ENCODE measurements around the gene CREB1. TPM values are rescaled to one million over a fixed set of nuclear protein-coding genes. Genes with fewer than 3 reads are reported as not detected.

CREB1 gene
- total and polyA plus RNA-seq, 2 donors (not counting 1 experiment from before 2014, with no cell fraction given), result 37.7 to 47.4 TPM

GRCh38 chr2:207599636-207600035 lies 69.9 kb downstream of the CREB1 start:
- TF ChIP-seq EZH2 (IDR thresholded peaks at IDR 0.05; ENCODE audit: low read length, missing control alignments), result no peak
- TF ChIP-seq CTCF (conservative IDR thresholded peaks at IDR 0.05 in 1 of 2, IDR thresholded peaks at IDR 0.05 in 1 of 2; ENCODE audit: low read depth in 1 of 2, low read length in 2 of 2), result no peak
- no peaks in the 10 kb centered on the region for H3K4me1 ChIP-seq (ENCODE audit: control insufficient read depth, extremely low read depth, insufficient read depth, low read length)
- DNase-seq (ENCODE audit: low read depth in 2 of 2), result no peak
- H3K27me3 ChIP-seq (ENCODE audit: control insufficient read depth, insufficient read depth, low read length), result no peaks in the 10 kb centered on the region
- no peak overlapping the region for H3K27ac ChIP-seq (ENCODE audit: insufficient read depth, low read length)
- H3K79me2 ChIP-seq (ENCODE audit: control insufficient read depth, insufficient read depth, low read length), result no peaks in the 10 kb centered on the region
- no peaks in the 10 kb centered on the region for H3K9me3 ChIP-seq (ENCODE audit: control insufficient read depth, insufficient read depth, low read depth, low read length)
- no peak overlapping the region for H3K4me2 ChIP-seq (ENCODE audit: extremely low read depth, insufficient read depth, low read length)
- H3K4me3 ChIP-seq (replicated peaks in 1 of 4; ENCODE audit: control extremely low read depth in 1 of 4, insufficient read depth in 1 of 4, low read depth in 3 of 4, low read length in 4 of 4), result no peak overlapping the region
- no peaks in the 10 kb centered on the region for H3K36me3 ChIP-seq (ENCODE audit: control insufficient read depth, insufficient read depth, low read length)
- H4K20me1 ChIP-seq (ENCODE audit: control insufficient read depth, extremely low read depth, insufficient read depth, low read length), result no peaks in the 10 kb centered on the region
- no peak overlapping the region for H3K9ac ChIP-seq (ENCODE audit: insufficient read depth, low read length)
- no peak overlapping the region for H2AFZ ChIP-seq (ENCODE audit: low read length)

GRCh38 chr2:207600231-207600630 lies 70.5 kb downstream of the CREB1 start:
- Histone ChIP-seq H3K9ac (ENCODE audit: insufficient read depth, low read length) (no peak overlapping the region), H3K9me3 (ENCODE audit: control insufficient read depth, insufficient read depth, low read depth, low read length) (no peaks in the 10 kb centered on the region), H3K27ac (ENCODE audit: insufficient read depth, low read length) (no peak overlapping the region), H3K79me2 (ENCODE audit: control insufficient read depth, insufficient read depth, low read length) (no peaks in the 10 kb centered on the region), H2AFZ (ENCODE audit: low read length) (no peak overlapping the region), H4K20me1 (ENCODE audit: control insufficient read depth, extremely low read depth, insufficient read depth, low read length) (no peaks in the 10 kb centered on the region), H3K36me3 (ENCODE audit: control insufficient read depth, insufficient read depth, low read length) (no peaks in the 10 kb centered on the region), H3K4me1 (ENCODE audit: control insufficient read depth, extremely low read depth, insufficient read depth, low read length) (no peaks in the 10 kb centered on the region), H3K4me2 (ENCODE audit: extremely low read depth, insufficient read depth, low read length) (no peak overlapping the region), H3K4me3 (replicated peaks in 1 of 4; ENCODE audit: control extremely low read depth in 1 of 4, insufficient read depth in 1 of 4, low read depth in 3 of 4, low read length in 4 of 4) (no peak overlapping the region), H3K27me3 (ENCODE audit: control insufficient read depth, insufficient read depth, low read length) (no peaks in the 10 kb centered on the region)
- TF ChIP-seq EZH2 (IDR thresholded peaks at IDR 0.05; ENCODE audit: low read length, missing control alignments) (no peak), CTCF (conservative IDR thresholded peaks at IDR 0.05 in 1 of 2, IDR thresholded peaks at IDR 0.05 in 1 of 2; ENCODE audit: low read depth in 1 of 2, low read length in 2 of 2) (no peak)
- DNase-seq (ENCODE audit: low read depth in 2 of 2), result peak in 1 of 2 donors; percentile 34

- H3K4me1 ChIP-seq (ENCODE audit: control insufficient read depth, extremely low read depth, insufficient read depth, low read length), result no peaks in the 10 kb centered on the region
- H3K36me3 ChIP-seq (ENCODE audit: control insufficient read depth, insufficient read depth, low read length), result no peaks in the 10 kb centered on the region
- H3K9me3 ChIP-seq (ENCODE audit: control insufficient read depth, insufficient read depth, low read depth, low read length), result no peaks in the 10 kb centered on the region
- no peak overlapping the region for H3K27ac ChIP-seq (ENCODE audit: insufficient read depth, low read length)
- DNase-seq (ENCODE audit: low read depth in 2 of 2), result peak; percentile 20 to 21
- H3K4me3 ChIP-seq (replicated peaks in 1 of 4; ENCODE audit: control extremely low read depth in 1 of 4, insufficient read depth in 1 of 4, low read depth in 3 of 4, low read length in 4 of 4), result no peak overlapping the region
- TF ChIP-seq EZH2 (IDR thresholded peaks at IDR 0.05; ENCODE audit: low read length, missing control alignments) (no peak), CTCF (conservative IDR thresholded peaks at IDR 0.05 in 1 of 2, IDR thresholded peaks at IDR 0.05 in 1 of 2; ENCODE audit: low read depth in 1 of 2, low read length in 2 of 2) (no peak)
- no peaks in the 10 kb centered on the region for H4K20me1 ChIP-seq (ENCODE audit: control insufficient read depth, extremely low read depth, insufficient read depth, low read length)
- H3K27me3 ChIP-seq (ENCODE audit: control insufficient read depth, insufficient read depth, low read length), result no peaks in the 10 kb centered on the region
- H3K9ac ChIP-seq (ENCODE audit: insufficient read depth, low read length), result no peak overlapping the region
- no peaks in the 10 kb centered on the region for H3K79me2 ChIP-seq (ENCODE audit: control insufficient read depth, insufficient read depth, low read length)
- no peak overlapping the region for H3K4me2 ChIP-seq (ENCODE audit: extremely low read depth, insufficient read depth, low read length)
- H2AFZ ChIP-seq (ENCODE audit: low read length), result no peak overlapping the region
These were observed 72.0 kb downstream of the CREB1 start for GRCh38 chr2:207601774-207602173.
